GM13977 (cell line): Measurements from ENCODE around the gene CNIH3.

Experiments used
- DNase-seq: peaks from one replicate; pipeline ENCODE4 v3.0.0; 2012; ENCODE audit warnings: low spot score
- in situ Hi-C: fragments of 300-500 bp; cut with MboI; formaldehyde crosslinking; loops from one replicate; pipeline ENCODE4 v1.12.0; 2022; ENCODE audit warnings: low sequenced_read_pairs, low pct_unique_long_range_greater_than_20kb, mixed read lengths, inconsistent platforms; ENCODE audit not compliant: unreplicated experiment
- TF ChIP-seq, protein P1 (sequence below): IDR thresholded peaks from 2 replicates; pipeline ENCODE4 v1.5.1; 2012; ENCODE audit warnings: mild to moderate bottlenecking, control low read depth; ENCODE audit not compliant: insufficient read depth; ENCODE audit errors: extremely low read depth, missing control alignments

The CNIH3 gene

GRCh38 chr1:224789311-224789710, 173.2 kb downstream of the CNIH3 start:
- TF ChIP-seq, protein P1, sequence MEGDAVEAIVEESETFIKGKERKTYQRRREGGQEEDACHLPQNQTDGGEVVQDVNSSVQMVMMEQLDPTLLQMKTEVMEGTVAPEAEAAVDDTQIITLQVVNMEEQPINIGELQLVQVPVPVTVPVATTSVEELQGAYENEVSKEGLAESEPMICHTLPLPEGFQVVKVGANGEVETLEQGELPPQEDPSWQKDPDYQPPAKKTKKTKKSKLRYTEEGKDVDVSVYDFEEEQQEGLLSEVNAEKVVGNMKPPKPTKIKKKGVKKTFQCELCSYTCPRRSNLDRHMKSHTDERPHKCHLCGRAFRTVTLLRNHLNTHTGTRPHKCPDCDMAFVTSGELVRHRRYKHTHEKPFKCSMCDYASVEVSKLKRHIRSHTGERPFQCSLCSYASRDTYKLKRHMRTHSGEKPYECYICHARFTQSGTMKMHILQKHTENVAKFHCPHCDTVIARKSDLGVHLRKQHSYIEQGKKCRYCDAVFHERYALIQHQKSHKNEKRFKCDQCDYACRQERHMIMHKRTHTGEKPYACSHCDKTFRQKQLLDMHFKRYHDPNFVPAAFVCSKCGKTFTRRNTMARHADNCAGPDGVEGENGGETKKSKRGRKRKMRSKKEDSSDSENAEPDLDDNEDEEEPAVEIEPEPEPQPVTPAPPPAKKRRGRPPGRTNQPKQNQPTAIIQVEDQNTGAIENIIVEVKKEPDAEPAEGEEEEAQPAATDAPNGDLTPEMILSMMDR = no peak
- in situ Hi-C loops = no loop called here
- DNase-seq = no peak
